Measurements from ENCODE around the gene PSME3.

DNA sequence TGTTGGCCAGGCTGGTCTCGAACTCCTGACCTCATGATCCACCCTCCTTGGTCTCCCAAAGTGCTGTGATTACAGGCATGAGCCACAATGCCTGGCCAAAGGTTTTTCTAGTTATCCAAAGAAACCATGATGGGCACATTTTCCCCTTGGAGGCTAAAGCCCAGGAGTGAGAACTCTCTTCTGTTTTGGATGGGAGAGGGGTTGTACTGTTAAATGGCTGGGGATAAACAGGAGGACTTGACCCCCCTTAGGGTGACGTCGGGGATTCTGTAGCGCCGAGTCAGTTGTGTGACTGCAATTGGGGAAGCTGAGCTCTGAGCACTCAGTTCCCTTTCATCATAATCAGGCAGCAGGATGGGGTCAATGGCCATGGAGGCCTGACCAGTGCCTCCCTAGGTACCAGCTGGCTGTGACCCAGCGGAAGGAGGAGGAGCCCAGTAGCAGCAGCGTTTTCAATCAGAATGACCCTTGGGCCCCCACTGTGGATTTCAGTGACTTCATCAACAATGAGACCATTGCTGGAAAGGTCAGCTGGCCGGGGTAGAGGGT, 21.9 kb downstream of the PSME3 start:
- TF ChIP-seq JUND (IDR thresholded peaks at IDR 0.05), result no peak
- TF ChIP-seq, protein P1, sequence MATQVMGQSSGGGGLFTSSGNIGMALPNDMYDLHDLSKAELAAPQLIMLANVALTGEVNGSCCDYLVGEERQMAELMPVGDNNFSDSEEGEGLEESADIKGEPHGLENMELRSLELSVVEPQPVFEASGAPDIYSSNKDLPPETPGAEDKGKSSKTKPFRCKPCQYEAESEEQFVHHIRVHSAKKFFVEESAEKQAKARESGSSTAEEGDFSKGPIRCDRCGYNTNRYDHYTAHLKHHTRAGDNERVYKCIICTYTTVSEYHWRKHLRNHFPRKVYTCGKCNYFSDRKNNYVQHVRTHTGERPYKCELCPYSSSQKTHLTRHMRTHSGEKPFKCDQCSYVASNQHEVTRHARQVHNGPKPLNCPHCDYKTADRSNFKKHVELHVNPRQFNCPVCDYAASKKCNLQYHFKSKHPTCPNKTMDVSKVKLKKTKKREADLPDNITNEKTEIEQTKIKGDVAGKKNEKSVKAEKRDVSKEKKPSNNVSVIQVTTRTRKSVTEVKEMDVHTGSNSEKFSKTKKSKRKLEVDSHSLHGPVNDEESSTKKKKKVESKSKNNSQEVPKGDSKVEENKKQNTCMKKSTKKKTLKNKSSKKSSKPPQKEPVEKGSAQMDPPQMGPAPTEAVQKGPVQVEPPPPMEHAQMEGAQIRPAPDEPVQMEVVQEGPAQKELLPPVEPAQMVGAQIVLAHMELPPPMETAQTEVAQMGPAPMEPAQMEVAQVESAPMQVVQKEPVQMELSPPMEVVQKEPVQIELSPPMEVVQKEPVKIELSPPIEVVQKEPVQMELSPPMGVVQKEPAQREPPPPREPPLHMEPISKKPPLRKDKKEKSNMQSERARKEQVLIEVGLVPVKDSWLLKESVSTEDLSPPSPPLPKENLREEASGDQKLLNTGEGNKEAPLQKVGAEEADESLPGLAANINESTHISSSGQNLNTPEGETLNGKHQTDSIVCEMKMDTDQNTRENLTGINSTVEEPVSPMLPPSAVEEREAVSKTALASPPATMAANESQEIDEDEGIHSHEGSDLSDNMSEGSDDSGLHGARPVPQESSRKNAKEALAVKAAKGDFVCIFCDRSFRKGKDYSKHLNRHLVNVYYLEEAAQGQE (IDR thresholded peaks at IDR 0.05; ENCODE audit: low read depth), result no peak
- TF ChIP-seq, protein P2, sequence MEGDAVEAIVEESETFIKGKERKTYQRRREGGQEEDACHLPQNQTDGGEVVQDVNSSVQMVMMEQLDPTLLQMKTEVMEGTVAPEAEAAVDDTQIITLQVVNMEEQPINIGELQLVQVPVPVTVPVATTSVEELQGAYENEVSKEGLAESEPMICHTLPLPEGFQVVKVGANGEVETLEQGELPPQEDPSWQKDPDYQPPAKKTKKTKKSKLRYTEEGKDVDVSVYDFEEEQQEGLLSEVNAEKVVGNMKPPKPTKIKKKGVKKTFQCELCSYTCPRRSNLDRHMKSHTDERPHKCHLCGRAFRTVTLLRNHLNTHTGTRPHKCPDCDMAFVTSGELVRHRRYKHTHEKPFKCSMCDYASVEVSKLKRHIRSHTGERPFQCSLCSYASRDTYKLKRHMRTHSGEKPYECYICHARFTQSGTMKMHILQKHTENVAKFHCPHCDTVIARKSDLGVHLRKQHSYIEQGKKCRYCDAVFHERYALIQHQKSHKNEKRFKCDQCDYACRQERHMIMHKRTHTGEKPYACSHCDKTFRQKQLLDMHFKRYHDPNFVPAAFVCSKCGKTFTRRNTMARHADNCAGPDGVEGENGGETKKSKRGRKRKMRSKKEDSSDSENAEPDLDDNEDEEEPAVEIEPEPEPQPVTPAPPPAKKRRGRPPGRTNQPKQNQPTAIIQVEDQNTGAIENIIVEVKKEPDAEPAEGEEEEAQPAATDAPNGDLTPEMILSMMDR (IDR thresholded peaks at IDR 0.05 in 2 of 3, conservative IDR thresholded peaks at IDR 0.05 in 1 of 3; ENCODE audit: borderline replicate concordance in 1 of 3, insufficient read depth in 1 of 3, low read depth in 2 of 3, low read length in 2 of 3), result no peak
